Measurements from ENCODE around the gene FIGN. TPM values are rescaled to one million over a fixed set of nuclear protein-coding genes. Genes with fewer than 3 reads are reported as not detected.

FIGN gene
- polyA plus RNA-seq, 1 experiment: 2.4 TPM

DNA sequence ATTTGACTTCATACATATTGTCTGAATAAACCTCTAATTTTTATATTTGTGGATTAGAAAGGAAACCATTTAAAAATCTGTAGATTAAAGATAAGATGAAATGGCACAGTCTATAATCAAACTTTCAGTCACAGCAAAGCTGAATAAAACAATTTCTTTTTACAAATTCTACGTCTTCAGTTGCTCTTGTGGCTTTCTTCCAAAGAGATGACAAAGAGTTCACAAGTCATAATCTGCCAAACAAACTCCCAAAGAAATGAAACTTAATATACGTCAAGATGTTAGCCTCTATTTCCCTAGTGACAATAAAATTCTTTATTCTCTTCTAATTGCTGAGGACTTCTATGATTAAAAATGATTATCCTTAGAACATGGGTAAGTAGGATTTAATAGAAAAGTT lies 66.3 kb downstream of the FIGN start:
- ChIA-PET CTCF (no interaction called here), POLR2A (no interaction called here)
- no peaks in the 10 kb centered on the region for H3K36me3 ChIP-seq (ENCODE audit: control insufficient read depth, insufficient read depth, low read length)
- no peaks in the 10 kb centered on the region for H3K27me3 ChIP-seq (ENCODE audit: control insufficient read depth, insufficient read depth, low read length)
- no peak overlapping the region for H3K4me3 ChIP-seq (ENCODE audit: low read depth, low read length)
- DNase-seq (ENCODE audit: low read depth): no peak
- TF ChIP-seq, protein P1, sequence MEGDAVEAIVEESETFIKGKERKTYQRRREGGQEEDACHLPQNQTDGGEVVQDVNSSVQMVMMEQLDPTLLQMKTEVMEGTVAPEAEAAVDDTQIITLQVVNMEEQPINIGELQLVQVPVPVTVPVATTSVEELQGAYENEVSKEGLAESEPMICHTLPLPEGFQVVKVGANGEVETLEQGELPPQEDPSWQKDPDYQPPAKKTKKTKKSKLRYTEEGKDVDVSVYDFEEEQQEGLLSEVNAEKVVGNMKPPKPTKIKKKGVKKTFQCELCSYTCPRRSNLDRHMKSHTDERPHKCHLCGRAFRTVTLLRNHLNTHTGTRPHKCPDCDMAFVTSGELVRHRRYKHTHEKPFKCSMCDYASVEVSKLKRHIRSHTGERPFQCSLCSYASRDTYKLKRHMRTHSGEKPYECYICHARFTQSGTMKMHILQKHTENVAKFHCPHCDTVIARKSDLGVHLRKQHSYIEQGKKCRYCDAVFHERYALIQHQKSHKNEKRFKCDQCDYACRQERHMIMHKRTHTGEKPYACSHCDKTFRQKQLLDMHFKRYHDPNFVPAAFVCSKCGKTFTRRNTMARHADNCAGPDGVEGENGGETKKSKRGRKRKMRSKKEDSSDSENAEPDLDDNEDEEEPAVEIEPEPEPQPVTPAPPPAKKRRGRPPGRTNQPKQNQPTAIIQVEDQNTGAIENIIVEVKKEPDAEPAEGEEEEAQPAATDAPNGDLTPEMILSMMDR (IDR thresholded peaks at IDR 0.05; ENCODE audit: insufficient read depth, low read depth, low read length): no peak

DNA sequence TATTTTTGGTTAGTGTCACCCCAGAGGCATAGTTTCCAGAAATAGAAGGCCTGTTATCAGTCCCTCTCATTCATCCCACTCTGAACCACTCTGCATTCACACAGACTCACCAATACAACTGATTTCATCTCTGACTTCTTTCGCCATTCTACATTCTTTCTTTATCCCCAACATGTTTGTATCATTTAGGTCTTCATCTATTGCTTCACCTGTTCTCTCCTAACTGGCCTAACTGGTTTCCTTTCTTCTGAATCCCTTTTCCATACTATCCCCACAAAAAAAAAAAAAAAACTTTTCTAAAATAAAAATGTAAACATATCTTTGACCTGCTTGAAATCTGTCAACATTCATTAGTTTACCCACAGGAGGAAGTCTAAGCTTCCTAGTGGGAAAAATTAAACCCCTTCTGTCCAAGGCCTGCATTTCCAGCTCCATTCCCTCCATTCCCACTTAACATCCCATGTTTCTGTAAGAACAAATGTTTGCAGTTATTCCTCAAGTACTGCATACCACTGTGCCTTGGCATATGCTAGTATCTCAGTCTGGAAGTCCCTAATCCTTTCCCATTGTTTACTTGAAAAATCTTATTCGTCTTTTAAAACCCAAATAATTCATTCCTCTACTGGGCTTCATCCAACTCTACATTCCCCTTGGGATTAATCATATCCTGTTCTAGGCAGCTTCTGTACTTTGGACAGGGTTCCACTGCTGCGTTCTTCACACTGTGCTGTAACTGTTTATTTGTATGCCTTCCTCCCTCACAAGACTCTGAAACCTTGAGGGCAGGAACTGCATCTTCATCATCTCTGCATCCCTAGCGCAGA lies 68.5 kb downstream of the FIGN start:
- TF ChIP-seq, protein P1 (IDR thresholded peaks at IDR 0.05; ENCODE audit: insufficient read depth, low read depth, low read length): no peak
- Histone ChIP-seq H3K36me3 (ENCODE audit: control insufficient read depth, insufficient read depth, low read length) (no peaks in the 10 kb centered on the region), H3K27me3 (ENCODE audit: control insufficient read depth, insufficient read depth, low read length) (no peaks in the 10 kb centered on the region), H3K4me3 (ENCODE audit: low read depth, low read length) (no peak overlapping the region)
- POLR2A ChIA-PET: no interaction called here
- peak; percentile 91 for DNase-seq (ENCODE audit: low read depth)
- CTCF ChIA-PET: interaction anchor here (0.6 to 1.1 kb wide), 2 partner anchors 21 to 112 kb away, joined by 3 read pairs; no protein-coding TSS in a partner anchor

DNA sequence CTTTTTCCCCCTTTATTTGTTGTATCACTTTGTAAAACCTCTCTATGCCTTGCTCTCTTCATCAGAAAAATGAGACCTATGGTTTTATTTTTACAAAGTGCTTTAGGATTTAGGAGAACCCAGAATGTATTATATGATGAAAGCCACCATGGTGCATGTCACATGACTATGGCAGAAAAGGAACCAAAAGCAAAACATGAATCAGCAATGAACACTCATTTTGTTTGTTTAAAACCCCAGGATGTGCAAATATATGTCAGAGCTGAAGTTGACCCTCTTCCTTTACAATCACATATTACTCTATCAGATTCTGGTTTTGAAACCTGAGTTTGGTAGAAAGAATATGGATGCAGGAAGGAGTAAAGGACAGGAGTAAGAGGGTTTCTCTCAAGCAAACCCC lies 70.0 kb downstream of the FIGN start:
- H3K27me3 ChIP-seq (ENCODE audit: control insufficient read depth, insufficient read depth, low read length): no peaks in the 10 kb centered on the region
- ChIA-PET POLR2A (no interaction called here), CTCF (no interaction called here)
- TF ChIP-seq, protein P1 (IDR thresholded peaks at IDR 0.05; ENCODE audit: insufficient read depth, low read depth, low read length): no peak
- H3K36me3 ChIP-seq (ENCODE audit: control insufficient read depth, insufficient read depth, low read length): no peaks in the 10 kb centered on the region
- no peak overlapping the region for H3K4me3 ChIP-seq (ENCODE audit: low read depth, low read length)
- DNase-seq (ENCODE audit: low read depth): no peak

DNA sequence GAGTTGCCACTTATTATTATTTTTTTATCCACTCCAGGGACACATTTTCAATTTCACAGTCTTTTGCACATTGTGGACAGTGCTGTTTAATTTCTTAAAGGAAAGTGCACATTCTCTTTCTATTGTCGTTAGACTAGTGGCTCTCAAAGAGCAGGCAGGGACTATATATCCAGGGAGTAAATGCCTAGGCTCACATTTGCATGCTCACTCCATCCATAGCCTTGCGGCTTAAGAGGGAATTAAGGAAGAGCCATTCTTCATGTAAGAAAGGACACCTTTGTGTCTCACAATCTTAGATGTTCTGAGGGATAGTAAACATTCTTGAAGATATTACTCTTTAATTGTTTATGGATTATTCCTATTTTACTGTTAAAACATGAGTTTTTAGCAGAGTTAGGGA lies 70.8 kb downstream of the FIGN start:
- TF ChIP-seq, protein P1 (IDR thresholded peaks at IDR 0.05; ENCODE audit: insufficient read depth, low read depth, low read length): no peak
- Histone ChIP-seq H3K4me3 (ENCODE audit: low read depth, low read length) (no peak overlapping the region), H3K27me3 (ENCODE audit: control insufficient read depth, insufficient read depth, low read length) (no peaks in the 10 kb centered on the region), H3K36me3 (ENCODE audit: control insufficient read depth, insufficient read depth, low read length) (no peaks in the 10 kb centered on the region)
- CTCF ChIA-PET: interaction anchor here (0.8 kb wide), 1 partner anchor 56 kb away, joined by 3 read pairs; no protein-coding TSS in a partner anchor
- POLR2A ChIA-PET: no interaction called here
- DNase-seq (ENCODE audit: low read depth): no peak

DNA sequence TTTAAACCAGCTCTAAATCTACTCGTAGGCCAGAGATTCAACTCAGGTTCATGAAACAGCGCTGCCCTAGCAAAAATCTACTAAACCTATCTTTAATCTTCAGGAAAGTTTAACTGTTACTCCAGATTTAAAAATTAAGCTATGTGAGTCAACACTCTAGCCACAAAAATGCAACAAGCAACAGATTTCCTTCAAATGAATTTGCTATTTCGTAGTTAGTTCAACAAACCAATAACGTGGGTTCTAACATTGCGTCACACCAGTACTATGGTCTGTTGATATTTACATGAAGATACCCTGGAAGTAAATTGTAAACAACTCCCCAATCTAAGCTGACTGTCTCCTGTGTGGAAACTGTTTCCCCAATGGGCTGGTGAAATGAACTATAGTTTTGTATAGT lies 71.2 kb downstream of the FIGN start:
- ChIA-PET CTCF (interaction anchor here (0.8 kb wide), 1 partner anchor 55 kb away, joined by 3 read pairs; no protein-coding TSS in a partner anchor), POLR2A (no interaction called here)

More for the DNA sequence above, 71.2 kb downstream of the FIGN start:
- H3K4me3 ChIP-seq (ENCODE audit: low read depth, low read length): no peak overlapping the region
- H3K36me3 ChIP-seq (ENCODE audit: control insufficient read depth, insufficient read depth, low read length): no peaks in the 10 kb centered on the region
- no peaks in the 10 kb centered on the region for H3K27me3 ChIP-seq (ENCODE audit: control insufficient read depth, insufficient read depth, low read length)
- TF ChIP-seq, protein P1 (IDR thresholded peaks at IDR 0.05; ENCODE audit: insufficient read depth, low read depth, low read length): no peak
- peak; percentile 60 for DNase-seq (ENCODE audit: low read depth)

All from BJ (cell line).